Cardiac septum (tissue), 1 donor: ENCODE measurements around the gene OCA2. TPM values are rescaled to one million over a fixed set of nuclear protein-coding genes. Genes with fewer than 3 reads are reported as not detected.

Experiments used
- DNase-seq: peaks from one replicate; pipeline ENCODE4 v3.0.0-alpha.2; 2020; ENCODE audit warnings: low spot score
- intact Hi-C: fragments of 100-400 bp; cut with DNase I; formaldehyde crosslinking; loops from one replicate; pipeline ENCODE4 v1.14.0; 2022
- total RNA-seq: library from RNA; stranded (reverse); fragmentation: NEBNext Ultra II Directional; extraction: Animal tissue kit (Norgen Biotek cat#: 25700); gene quantifications from one replicate; pipeline ENCODE4 v1.2.1, GENCODE V29; 2021
- donor health status: DM: no; HTN: no; CAD: no.

OCA2 gene
- total RNA-seq, 1 donor from 2014 or later = not detected

- DNase-seq = no peak
- intact Hi-C loops = no loop called here
Measured at GRCh38 chr15:27808182-27808581, 290.9 kb downstream of the OCA2 start.

GRCh38 chr15:27807335-27807734 lies 291.8 kb downstream of the OCA2 start:
- DNase-seq = no peak
- intact Hi-C loops = no loop called here

GRCh38 chr15:27806396-27806795 lies 292.7 kb downstream of the OCA2 start:
- DNase-seq = no peak
- intact Hi-C loops = no loop called here

- intact Hi-C loops = no loop called here
- DNase-seq = no peak
Measured at GRCh38 chr15:27805261-27806220, 293.6 kb downstream of the OCA2 start.

- no peak for DNase-seq
- intact Hi-C loops = no loop called here
Measured at GRCh38 chr15:27804569-27805260, 294.4 kb downstream of the OCA2 start.

GRCh38 chr15:27798807-27799206 lies 300.3 kb downstream of the OCA2 start:
- no peak for DNase-seq
- intact Hi-C loops = no loop called here

- intact Hi-C loops = no loop called here
- no peak for DNase-seq
Measured at GRCh38 chr15:27797765-27798164, 301.4 kb downstream of the OCA2 start.

- intact Hi-C loops = no loop called here
Measured at GRCh38 chr15:27796405-27797320, 302.5 kb downstream of the OCA2 start.

GRCh38 chr15:27792756-27793264 lies 306.3 kb downstream of the OCA2 start:
- intact Hi-C loops = no loop called here
- DNase-seq = no peak

More at GRCh38 chr15:27796405-27797320, 302.5 kb downstream of the OCA2 start:
- DNase-seq = no peak

- intact Hi-C loops = no loop called here
- DNase-seq = no peak
Measured at GRCh38 chr15:27790270-27790669, 308.8 kb downstream of the OCA2 start.

- DNase-seq = no peak
- intact Hi-C loops = no loop called here
Measured at GRCh38 chr15:27787931-27788330, 311.2 kb downstream of the OCA2 start.

GRCh38 chr15:27784107-27784506 lies 315.0 kb downstream of the OCA2 start:
- intact Hi-C loops = no loop called here
- no peak for DNase-seq

GRCh38 chr15:27783678-27784077 lies 315.4 kb downstream of the OCA2 start:
- DNase-seq = no peak
- intact Hi-C loops = no loop called here

GRCh38 chr15:27782125-27782524 lies 317.0 kb downstream of the OCA2 start:
- intact Hi-C loops = no loop called here
- no peak for DNase-seq

GRCh38 chr15:27776501-27776900 lies 322.6 kb downstream of the OCA2 start:
- intact Hi-C loops = no loop called here
- DNase-seq = no peak

GRCh38 chr15:27774638-27775037 lies 324.5 kb downstream of the OCA2 start:
- intact Hi-C loops = no loop called here
- DNase-seq = no peak

- DNase-seq = no peak
- intact Hi-C loops = no loop called here
Measured at GRCh38 chr15:27774191-27774590, 324.9 kb downstream of the OCA2 start.

- intact Hi-C loops = no loop called here
- no peak for DNase-seq
Measured at GRCh38 chr15:27771892-27772291, 327.2 kb downstream of the OCA2 start.

GRCh38 chr15:27770769-27771554 lies 328.2 kb downstream of the OCA2 start:
- intact Hi-C loops = no loop called here
- no peak for DNase-seq
